ENCODE measurements around the gene USP54.
"Not testable (repeated sequence)": the region's sequence is repeated elsewhere in the genome, so short reads cannot be mapped to it uniquely, and the experiment has no call there.

GRCh38 chr10:73567025-73567424, 24.1 kb downstream of the USP54 start:
- not testable (repeated sequence) for TF ChIP-seq LEF1 (IDR thresholded peaks at IDR 0.05; ENCODE audit: borderline replicate concordance); FOXK2 (IDR thresholded peaks at IDR 0.05); TARDBP (IDR thresholded peaks at IDR 0.05); SP1 (IDR thresholded peaks at IDR 0.05)

Measured in HEK293T (cell line).